HepG2 (cell line): ENCODE data around the gene USP20. TPM values are rescaled to one million over a fixed set of nuclear protein-coding genes. Genes with fewer than 3 reads are reported as not detected.

Source experiments
- ARID5B ChIP-seq: IDR thresholded peaks from 2 replicates; pipeline ENCODE4 v1.4.0; 2020; ENCODE audit warnings: mild to moderate bottlenecking, missing genetic modification reagents
- BORCS8-MEF2B ChIP-seq: sonication (generic); formaldehyde crosslinking; IDR thresholded peaks from 2 replicates; pipeline ENCODE4 v1.8.0; 2022; ENCODE audit warnings: mild to moderate bottlenecking, missing genetic modification reagents
- ERF ChIP-seq: IDR thresholded peaks from 2 replicates; pipeline ENCODE4 v1.6.1; 2018; ENCODE audit warnings: missing biosample characterization, missing genetic modification reagents
- FOXC1 ChIP-seq: sonication (generic); formaldehyde crosslinking; IDR thresholded peaks from 2 replicates; pipeline ENCODE4 v1.8.0; 2022; ENCODE audit warnings: mild to moderate bottlenecking, missing genetic modification reagents, borderline replicate concordance
- HOMEZ ChIP-seq: IDR thresholded peaks from 2 replicates; pipeline ENCODE4 v1.6.1; 2016; ENCODE audit warnings: low read depth
- HOXA3 ChIP-seq: sonication (generic); formaldehyde crosslinking; IDR thresholded peaks from 2 replicates; pipeline ENCODE4 v1.5.0; 2020; ENCODE audit warnings: missing genetic modification reagents
- MEIS1 ChIP-seq: sonication (generic); formaldehyde crosslinking; IDR thresholded peaks from 2 replicates; pipeline ENCODE4 v1.9.0; 2021; ENCODE audit warnings: mild to moderate bottlenecking, missing genetic modification reagents, moderate library complexity, borderline replicate concordance
- PRDM10 ChIP-seq: sonication (generic); formaldehyde crosslinking; IDR thresholded peaks from 2 replicates; pipeline ENCODE4 v1.4.0; 2020; ENCODE audit warnings: low read depth, missing genetic modification reagents
- SALL2 ChIP-seq: sonication (generic); formaldehyde crosslinking; IDR thresholded peaks from 2 replicates; pipeline ENCODE4 v1.8.1; 2023; ENCODE audit warnings: mild to moderate bottlenecking, missing genetic modification reagents, inconsistent platforms
- SP5 ChIP-seq: IDR thresholded peaks from 2 replicates; pipeline ENCODE4 v1.6.1; 2016; ENCODE audit warnings: low read depth, borderline replicate concordance
- TAF15 ChIP-seq: fragments of 200-400 bp; formaldehyde crosslinking; IDR thresholded peaks from one replicate; pipeline ENCODE4 v1.6.1; 2018; ENCODE audit warnings: mild to moderate bottlenecking, low read depth, low read length; ENCODE audit not compliant: poor library complexity, severe bottlenecking
- TFDP1 ChIP-seq: IDR thresholded peaks from 2 replicates; pipeline ENCODE4 v1.6.1; 2016; ENCODE audit warnings: missing compliant biosample characterization, missing genetic modification reagents, borderline replicate concordance
- TGIF2 ChIP-seq: IDR thresholded peaks from 2 replicates; pipeline ENCODE4 v1.6.1; 2016; ENCODE audit warnings: control low read depth, missing compliant biosample characterization
- ZBTB3 ChIP-seq: sonication (generic); formaldehyde crosslinking; IDR thresholded peaks from 2 replicates; pipeline ENCODE4 v1.4.0; 2020; ENCODE audit warnings: low read depth, mild to moderate bottlenecking, moderate library complexity, missing genetic modification reagents, borderline replicate concordance
- ZEB1 ChIP-seq: IDR thresholded peaks from 2 replicates; pipeline ENCODE4 v1.6.1; 2012; ENCODE audit warnings: mild to moderate bottlenecking, low read depth, inconsistent platforms; ENCODE audit not compliant: insufficient replicate concordance
- ZFP91 ChIP-seq: sonication (generic); formaldehyde crosslinking; IDR thresholded peaks from 2 replicates; pipeline ENCODE4 v1.9.0; 2022; ENCODE audit warnings: missing genetic modification reagents, mild to moderate bottlenecking, borderline replicate concordance
- ZNF274 ChIP-seq: sonication (generic); formaldehyde crosslinking; IDR thresholded peaks from 2 replicates; pipeline ENCODE4 v1.5.1; 2020; ENCODE audit warnings: mild to moderate bottlenecking, missing genetic modification reagents
- polyA plus RNA-seq, 8 experiments: library from polyadenylated mRNA; depleted of rRNA in 3 of 8; stranded (reverse) in 7 of 8; unstranded in 1 of 8; fragments of >200 nt; fragmentation: Illumina TruSeq in 4 of 8; extraction: Trizol in 4 of 8; gene quantifications; 2 replicates each; pipeline versions ENCODE4 v1.2.1 to v1.2.3, GENCODE V29; 2011 to 2016; ENCODE audit warnings: low read depth in 4 of 8, missing spikeins in 1 of 8, mixed read lengths in 1 of 8; ENCODE audit not compliant: insufficient read depth in 1 of 8
- total RNA-seq, 5 experiments: library from RNA; depleted of rRNA; stranded (reverse); fragments of >200 nt; fragmentation: Illumina TruSeq; extraction: Trizol; gene quantifications; 2 replicates each; pipeline ENCODE4 v1.2.3, GENCODE V29; 2016; ENCODE audit warnings: low read depth in 1 of 5

USP20 gene
- total and polyA plus RNA-seq, 2 of the 13 experiments (the other 11 are each of a cell fraction or from before 2014, with no cell fraction given) = 4.4 to 5.9 TPM

- peak; percentile 52; the same call in 1 of the 2 replicates for TF ChIP-seq TFDP1 (CRISPR knock-in tag)
- TF ChIP-seq BORCS8-MEF2B (CRISPR knock-in tag) = no peak; the same call in 1 of the 2 replicates
- peak; percentile 28; the same call in 1 of the 2 replicates for TF ChIP-seq ZFP91 (CRISPR knock-in tag)
- 0 out of 2 replicates have a peak, but pooled peaks have one; percentile 64 for TF ChIP-seq ERF (CRISPR knock-in tag)
- TF ChIP-seq SALL2 (CRISPR knock-in tag) = 0 out of 2 replicates have a peak, but pooled peaks have one; percentile 41
- TF ChIP-seq SP5 = peak; percentile 58; the same call in 1 of the 2 replicates
- peak; percentile 41; the same call in 1 of the 2 replicates for TF ChIP-seq PRDM10
- no peak for TF ChIP-seq ZEB1
- TF ChIP-seq HOMEZ = 0 out of 2 replicates have a peak, but pooled peaks have one; percentile 31
- no peak for TF ChIP-seq ZNF274 (CRISPR knock-in tag)
- TF ChIP-seq ZBTB3 (CRISPR knock-in tag) = 0 out of 2 replicates have a peak, but pooled peaks have one; percentile 31
- peak; percentile 20; the same call in 1 of the 2 replicates for TF ChIP-seq FOXC1
- peak; percentile 70 for TF ChIP-seq MEIS1 (CRISPR knock-in tag)
- TF ChIP-seq TAF15 = no peak
- TF ChIP-seq TGIF2 (CRISPR knock-in tag) = 0 out of 2 replicates have a peak, but pooled peaks have one; percentile 68
- peak; percentile 64 for TF ChIP-seq ARID5B (CRISPR knock-in tag)
- TF ChIP-seq HOXA3 (CRISPR knock-in tag) = no peak; the same call in 1 of the 2 replicates
Observed at GRCh38 chr9:129885670-129886106, 50.4 kb downstream of the USP20 start (continued).
